Ishikawa (cell line): ENCODE results near the gene ICA1L.
A peak's percentile ranks its signal among the peaks of the same experiment; 100 is the strongest.

Experiments
- CEBPB ChIP-seq: IDR thresholded peaks from 2 replicates; pipeline ENCODE4 v1.6.1; 2012
- CREB1 ChIP-seq: IDR thresholded peaks from 2 replicates; pipeline ENCODE4 v1.6.1; 2012; ENCODE audit warnings: low read depth
- EGR1 ChIP-seq: IDR thresholded peaks from 2 replicates; pipeline ENCODE4 v1.6.1; 2012
- EP300 ChIP-seq: IDR thresholded peaks from 2 replicates; pipeline ENCODE4 v1.6.1; 2012; ENCODE audit warnings: borderline replicate concordance
- FOXM1 ChIP-seq: IDR thresholded peaks from 2 replicates; pipeline ENCODE4 v1.6.1; 2012; ENCODE audit warnings: low read depth, borderline replicate concordance
- NFIC ChIP-seq: IDR thresholded peaks from 2 replicates; pipeline ENCODE4 v1.6.1; 2012
- RAD21 ChIP-seq: IDR thresholded peaks from 2 replicates; pipeline ENCODE4 v1.6.1; 2012; ENCODE audit warnings: low read depth
- TAF1 ChIP-seq: IDR thresholded peaks from 2 replicates; pipeline ENCODE4 v1.6.1; 2012; ENCODE audit warnings: low read depth, mild to moderate bottlenecking
- TCF12 ChIP-seq: IDR thresholded peaks from 2 replicates; pipeline ENCODE4 v1.6.1; 2012; ENCODE audit warnings: low read depth
- TEAD4 ChIP-seq: IDR thresholded peaks from 2 replicates; pipeline ENCODE4 v1.6.1; 2012
- YY1 ChIP-seq: IDR thresholded peaks from 2 replicates; pipeline ENCODE4 v1.6.1; 2012; ENCODE audit warnings: low read depth
- ZBTB7A ChIP-seq: IDR thresholded peaks from 2 replicates; pipeline ENCODE4 v1.6.1; 2012; ENCODE audit warnings: low read depth
- TF ChIP-seq, protein P1 (sequence below): IDR thresholded peaks from 2 replicates; pipeline ENCODE4 v1.6.1; 2012
- TF ChIP-seq, protein P2 (sequence below): IDR thresholded peaks from 2 replicates; pipeline ENCODE4 v1.6.1; 2012
- TF ChIP-seq, protein P3 (sequence below): IDR thresholded peaks from 2 replicates; pipeline ENCODE4 v1.6.1; 2012; ENCODE audit warnings: low read depth, mild to moderate bottlenecking

The ICA1L gene

DNA sequence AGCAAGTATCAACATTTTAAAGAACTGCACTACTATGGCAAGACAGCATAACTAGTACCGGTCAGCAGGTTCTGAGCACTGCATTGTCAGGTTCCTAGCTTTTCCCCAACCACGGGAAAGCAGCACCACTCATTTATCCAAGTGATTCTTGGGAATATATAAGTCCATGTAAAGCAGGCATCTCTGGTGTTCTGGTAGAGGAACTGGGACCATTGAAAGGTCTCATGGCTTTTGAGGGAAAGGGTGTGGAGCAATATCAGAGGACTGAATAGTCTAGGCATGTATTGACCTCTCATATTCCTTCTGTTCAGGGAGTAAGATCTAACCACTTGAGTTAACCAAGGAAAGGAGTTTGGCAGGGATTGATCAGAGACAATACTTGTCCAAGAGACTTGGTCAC is 6.1 kb upstream of the ICA1L start:
- TF ChIP-seq EGR1 (no peak), NFIC (no peak), TAF1 (no peak), ZBTB7A (no peak), TEAD4 (no peak), TCF12 (no peak), CEBPB (no peak), RAD21 (no peak), FOXM1 (no peak), YY1 (no peak), CREB1 (no peak), EP300 (no peak)
- TF ChIP-seq, protein P1, sequence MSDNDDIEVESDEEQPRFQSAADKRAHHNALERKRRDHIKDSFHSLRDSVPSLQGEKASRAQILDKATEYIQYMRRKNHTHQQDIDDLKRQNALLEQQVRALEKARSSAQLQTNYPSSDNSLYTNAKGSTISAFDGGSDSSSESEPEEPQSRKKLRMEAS: no peak
- TF ChIP-seq, protein P2, sequence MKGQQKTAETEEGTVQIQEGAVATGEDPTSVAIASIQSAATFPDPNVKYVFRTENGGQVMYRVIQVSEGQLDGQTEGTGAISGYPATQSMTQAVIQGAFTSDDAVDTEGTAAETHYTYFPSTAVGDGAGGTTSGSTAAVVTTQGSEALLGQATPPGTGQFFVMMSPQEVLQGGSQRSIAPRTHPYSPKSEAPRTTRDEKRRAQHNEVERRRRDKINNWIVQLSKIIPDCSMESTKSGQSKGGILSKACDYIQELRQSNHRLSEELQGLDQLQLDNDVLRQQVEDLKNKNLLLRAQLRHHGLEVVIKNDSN: no peak
- TF ChIP-seq, protein P3, sequence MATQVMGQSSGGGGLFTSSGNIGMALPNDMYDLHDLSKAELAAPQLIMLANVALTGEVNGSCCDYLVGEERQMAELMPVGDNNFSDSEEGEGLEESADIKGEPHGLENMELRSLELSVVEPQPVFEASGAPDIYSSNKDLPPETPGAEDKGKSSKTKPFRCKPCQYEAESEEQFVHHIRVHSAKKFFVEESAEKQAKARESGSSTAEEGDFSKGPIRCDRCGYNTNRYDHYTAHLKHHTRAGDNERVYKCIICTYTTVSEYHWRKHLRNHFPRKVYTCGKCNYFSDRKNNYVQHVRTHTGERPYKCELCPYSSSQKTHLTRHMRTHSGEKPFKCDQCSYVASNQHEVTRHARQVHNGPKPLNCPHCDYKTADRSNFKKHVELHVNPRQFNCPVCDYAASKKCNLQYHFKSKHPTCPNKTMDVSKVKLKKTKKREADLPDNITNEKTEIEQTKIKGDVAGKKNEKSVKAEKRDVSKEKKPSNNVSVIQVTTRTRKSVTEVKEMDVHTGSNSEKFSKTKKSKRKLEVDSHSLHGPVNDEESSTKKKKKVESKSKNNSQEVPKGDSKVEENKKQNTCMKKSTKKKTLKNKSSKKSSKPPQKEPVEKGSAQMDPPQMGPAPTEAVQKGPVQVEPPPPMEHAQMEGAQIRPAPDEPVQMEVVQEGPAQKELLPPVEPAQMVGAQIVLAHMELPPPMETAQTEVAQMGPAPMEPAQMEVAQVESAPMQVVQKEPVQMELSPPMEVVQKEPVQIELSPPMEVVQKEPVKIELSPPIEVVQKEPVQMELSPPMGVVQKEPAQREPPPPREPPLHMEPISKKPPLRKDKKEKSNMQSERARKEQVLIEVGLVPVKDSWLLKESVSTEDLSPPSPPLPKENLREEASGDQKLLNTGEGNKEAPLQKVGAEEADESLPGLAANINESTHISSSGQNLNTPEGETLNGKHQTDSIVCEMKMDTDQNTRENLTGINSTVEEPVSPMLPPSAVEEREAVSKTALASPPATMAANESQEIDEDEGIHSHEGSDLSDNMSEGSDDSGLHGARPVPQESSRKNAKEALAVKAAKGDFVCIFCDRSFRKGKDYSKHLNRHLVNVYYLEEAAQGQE: no peak

DNA sequence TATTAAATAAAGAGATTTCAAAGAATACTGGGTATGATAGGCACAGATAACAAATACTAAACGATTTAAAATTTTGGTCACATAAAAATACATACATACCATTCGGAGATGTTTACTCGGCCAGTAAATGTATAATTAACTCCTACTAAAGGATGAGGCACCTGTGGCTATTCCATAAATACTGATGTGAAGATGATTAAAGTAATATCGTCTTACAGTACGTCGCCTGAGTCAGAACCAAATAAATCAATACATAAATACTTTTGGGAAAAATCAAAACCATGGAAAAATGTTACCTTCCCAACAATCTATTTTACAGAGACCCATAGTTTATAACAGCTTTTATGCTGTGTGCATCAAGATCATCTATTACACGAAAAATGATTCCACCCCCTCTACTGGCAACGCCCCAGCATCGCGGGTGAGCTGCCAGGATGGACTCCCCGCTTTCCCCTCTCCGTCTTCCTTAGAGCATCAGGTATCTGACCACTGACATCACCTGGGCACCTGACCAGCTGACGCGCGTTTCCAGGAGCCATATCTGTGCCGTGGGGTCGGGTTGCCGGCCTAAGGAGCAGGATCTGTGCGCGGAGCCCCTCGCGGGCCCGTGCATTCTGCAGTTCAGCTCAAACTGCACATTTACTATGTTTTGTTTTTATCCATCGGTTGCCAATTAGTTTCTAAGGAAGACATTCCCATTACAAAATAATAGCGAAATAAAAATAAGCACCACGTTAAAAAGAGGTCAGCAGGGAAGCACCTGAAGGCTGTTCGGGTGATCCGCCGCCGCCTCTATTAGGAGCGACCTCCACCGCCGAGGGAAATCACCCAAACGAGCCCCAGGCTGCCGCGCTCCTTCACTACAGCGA is 901 bp downstream of the ICA1L start:
- no peak for TF ChIP-seq TCF12
- TF ChIP-seq, protein P2: peak; percentile 89
- TF ChIP-seq RAD21: peak; percentile 15; the same call in 1 of the 2 replicates
- no peak for TF ChIP-seq TEAD4
- 0 out of 2 replicates have a peak, but pooled peaks have one; percentile 10 for TF ChIP-seq EP300
- TF ChIP-seq, protein P1: no peak; the same call in 1 of the 2 replicates
- no peak for TF ChIP-seq NFIC
- TF ChIP-seq CREB1: no peak
- TF ChIP-seq FOXM1: no peak
- TF ChIP-seq, protein P3: no peak
- peak; percentile 69 for TF ChIP-seq YY1
- no peak for TF ChIP-seq EGR1
- no peak; the same call in 1 of the 2 replicates for TF ChIP-seq TAF1
- peak; percentile 67 for TF ChIP-seq ZBTB7A
- TF ChIP-seq CEBPB: no peak

DNA sequence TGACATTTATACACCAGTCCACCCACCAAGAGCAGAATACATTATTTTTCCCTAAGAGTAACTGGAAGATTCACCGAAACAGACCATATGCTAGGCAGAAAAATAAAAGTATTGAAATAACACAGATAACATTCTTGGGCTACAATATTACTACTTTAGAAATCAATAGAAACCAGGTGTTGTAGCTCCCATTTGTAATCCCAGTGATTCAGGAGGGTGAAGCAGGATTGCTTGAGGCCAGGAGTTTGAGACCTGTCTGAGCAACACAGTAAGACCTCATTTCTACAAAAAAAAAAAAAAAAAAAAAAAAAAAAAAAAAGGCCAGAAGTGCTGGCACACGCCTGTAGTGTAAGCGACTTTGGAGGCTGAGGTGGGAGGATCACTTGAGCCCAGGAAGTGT is 9.6 kb downstream of the ICA1L start:
- TF ChIP-seq CREB1 (no peak), RAD21 (no peak), TCF12 (no peak), CEBPB (no peak), YY1 (no peak), EP300 (no peak), TEAD4 (no peak), FOXM1 (no peak), EGR1 (no peak), TAF1 (no peak), NFIC (no peak), ZBTB7A (no peak)
- TF ChIP-seq, protein P1: no peak
- TF ChIP-seq, protein P2: no peak
- TF ChIP-seq, protein P3: no peak
